H1 (cell line): Measurements from ENCODE around the gene FHOD1. TPM values are rescaled to one million over a fixed set of nuclear protein-coding genes. Genes with fewer than 3 reads are reported as not detected.
A peak's percentile ranks its signal among the peaks of the same experiment; 100 is the strongest.

Experiments
- CTCF ChIA-PET: fragments of 300-600 bp; sonication (Branson Sonifier 250); formaldehyde crosslinking; loops from one replicate; lab custom pipeline; 2021; ENCODE audit not compliant: partially characterized antibody; lab: Charles Lee
- POLR2A ChIA-PET: fragments of 300-600 bp; sonication (Branson Sonifier 250); formaldehyde crosslinking; loops from one replicate; lab custom pipeline; 2021; ENCODE audit warnings: inconsistent platforms; ENCODE audit not compliant: partially characterized antibody; lab: Charles Lee
- DNase-seq, 2 experiments: peaks; one replicate each; pipeline versions ENCODE4 v3.0.0 to v3.0.0-alpha.2; 2010 to 2022; ENCODE audit warnings: low spot score in 2 of 2, low read depth in 1 of 2, mixed read lengths in 1 of 2
- FAIRE-seq: peaks from 2 replicates; lab custom pipeline; 2011; peaks lifted over from hg19 to GRCh38; lab: Jason Lieb, UNC
- H2AFZ ChIP-seq: 2 replicates; pipeline ENCODE4 v1.8.1; 2012; ENCODE audit warnings: low read length, inconsistent platforms
- H2AK5ac ChIP-seq: 2 replicates; pipeline ENCODE4 v1.6.1; 2013; ENCODE audit warnings: low read depth, low read length
- H2BK120ac ChIP-seq: replicated peaks from 2 replicates; pipeline ENCODE3; 2013; ENCODE audit warnings: low read depth, low read length, inconsistent platforms
- H2BK12ac ChIP-seq: 2 replicates; pipeline ENCODE4 v1.6.1; 2013; ENCODE audit warnings: low read depth, low read length
- H2BK15ac ChIP-seq: 2 replicates; pipeline ENCODE4 v1.6.1; 2013; ENCODE audit warnings: low read length
- H2BK20ac ChIP-seq: 2 replicates; pipeline ENCODE4 v1.6.1; 2013; ENCODE audit warnings: low read length
- H2BK5ac ChIP-seq: 2 replicates; pipeline ENCODE4 v1.6.1; 2013; ENCODE audit warnings: low read depth, low read length
- H3K14ac ChIP-seq: 2 replicates; pipeline ENCODE4 v1.6.1; 2013; ENCODE audit warnings: inconsistent platforms; ENCODE audit not compliant: insufficient read length
- H3K18ac ChIP-seq: 2 replicates; pipeline ENCODE4 v1.6.1; 2013; ENCODE audit warnings: low read length; ENCODE audit errors: extremely low read depth
- H3K23ac ChIP-seq: 2 replicates; pipeline ENCODE4 v1.6.1; 2013; ENCODE audit warnings: inconsistent platforms; ENCODE audit not compliant: insufficient read length
- H3K23me2 ChIP-seq: 2 replicates; pipeline ENCODE4 v1.6.1; 2013; ENCODE audit warnings: low read depth, low read length
- H3K27ac ChIP-seq: 2 replicates; pipeline ENCODE4 v1.6.1; 2011; ENCODE audit warnings: low read depth, low read length, inconsistent platforms
- H3K27me3 ChIP-seq, 4 experiments: replicated peaks in 1 of 4; 1 replicate in 1 of 4; 2 replicates in 3 of 4; pipeline versions ENCODE4 v1.6.1 to v1.8.1; 2011 to 2013; ENCODE audit warnings: low read length in 3 of 4, mild to moderate bottlenecking in 3 of 4, inconsistent platforms in 2 of 4, mixed read lengths in 2 of 4, moderate library complexity in 1 of 4; ENCODE audit not compliant: control insufficient read depth in 3 of 4, insufficient read depth in 3 of 4; ENCODE audit errors: extremely low read depth in 1 of 4
- H3K36me3 ChIP-seq, 4 experiments: 2 replicates each; pipeline versions ENCODE4 v1.6.1 to v1.8.1; 2011 to 2013; ENCODE audit warnings: mild to moderate bottlenecking in 4 of 4, low read length in 3 of 4, moderate library complexity in 2 of 4, control low read depth in 1 of 4, inconsistent platforms in 1 of 4; ENCODE audit not compliant: insufficient read depth in 4 of 4, control insufficient read depth in 2 of 4
- H3K4ac ChIP-seq: replicated peaks from 2 replicates; pipeline ENCODE3; 2013; ENCODE audit warnings: low read length, low read depth, mixed read lengths, inconsistent platforms; ENCODE audit not compliant: insufficient read length
- H3K4me1 ChIP-seq, 4 experiments: replicated peaks in 1 of 4; 1 replicate in 1 of 4; 2 replicates in 3 of 4; pipeline versions ENCODE4 v1.6.1 to v1.8.1; 2011 to 2013; ENCODE audit warnings: low read length in 3 of 4, inconsistent platforms in 2 of 4, mixed read lengths in 1 of 4; ENCODE audit not compliant: insufficient read depth in 4 of 4, control insufficient read depth in 3 of 4
- H3K4me2 ChIP-seq, 2 experiments: 2 replicates each; pipeline versions ENCODE4 v1.6.1 to v1.8.1; 2011 to 2013; ENCODE audit warnings: low read depth in 2 of 2, low read length in 2 of 2, control low read depth in 1 of 2, inconsistent platforms in 1 of 2, mild to moderate bottlenecking in 1 of 2; ENCODE audit not compliant: insufficient read depth in 1 of 2
- H3K4me3 ChIP-seq, 4 experiments: fragments of 200-600, 300-600 bp in 1 of 4; sonication (generic), shearing (Covaris generic), sonication (Bioruptor Twin) in 1 of 4; 2 replicates each; pipeline versions ENCODE4 v1.5.1 to v1.8.1; 2011 to 2016; ENCODE audit warnings: low read length in 4 of 4, low read depth in 3 of 4, control low read depth in 2 of 4, inconsistent platforms in 2 of 4, mild to moderate bottlenecking in 2 of 4, mixed read lengths in 1 of 4, moderate library complexity in 1 of 4; ENCODE audit not compliant: insufficient read depth in 2 of 4; ENCODE audit errors: extremely low read depth in 1 of 4
- H3K56ac ChIP-seq: replicated peaks from 2 replicates; pipeline ENCODE3; 2013; ENCODE audit warnings: low read depth, mild to moderate bottlenecking, mixed read lengths, low read length, inconsistent platforms; ENCODE audit not compliant: insufficient read length
- H3K79me1 ChIP-seq: 2 replicates; pipeline ENCODE4 v1.6.1; 2013; ENCODE audit warnings: low read depth, low read length, control low read depth
- H3K79me2 ChIP-seq, 2 experiments: 2 replicates each; pipeline versions ENCODE4 v1.6.1 to v1.8.1; 2012 to 2013; ENCODE audit warnings: low read length in 2 of 2, mild to moderate bottlenecking in 2 of 2, inconsistent platforms in 1 of 2; ENCODE audit not compliant: insufficient read depth in 2 of 2, control insufficient read depth in 1 of 2
- H3K9ac ChIP-seq, 4 experiments: replicated peaks in 1 of 4; 1 replicate in 1 of 4; 2 replicates in 3 of 4; pipeline versions ENCODE4 v1.6.1 to v1.8.1; 2011 to 2013; ENCODE audit warnings: low read depth in 3 of 4, low read length in 3 of 4, control low read depth in 2 of 4, mild to moderate bottlenecking in 2 of 4, moderate library complexity in 2 of 4, inconsistent platforms in 1 of 4; ENCODE audit errors: extremely low read depth in 1 of 4
- H3K9me3 ChIP-seq, 2 experiments: 2 replicates each; pipeline versions ENCODE4 v1.6.1 to v1.8.1; 2012 to 2013; ENCODE audit warnings: mild to moderate bottlenecking in 2 of 2, moderate library complexity in 2 of 2, control low read depth in 1 of 2, inconsistent platforms in 1 of 2, low read depth in 1 of 2, low read length in 1 of 2, mixed read lengths in 1 of 2; ENCODE audit not compliant: insufficient read depth in 2 of 2
- H4K20me1 ChIP-seq, 2 experiments: replicated peaks in 1 of 2; 2 replicates each; pipeline versions ENCODE3 to v1.8.1; 2011 to 2013; ENCODE audit warnings: inconsistent platforms in 2 of 2, low read length in 2 of 2, mild to moderate bottlenecking in 1 of 2; ENCODE audit not compliant: insufficient read depth in 2 of 2, control insufficient read depth in 1 of 2
- H4K5ac ChIP-seq: 2 replicates; pipeline ENCODE4 v1.6.1; 2013; ENCODE audit warnings: low read length, low read depth, mixed read lengths, inconsistent platforms; ENCODE audit not compliant: insufficient read length
- H4K8ac ChIP-seq: 2 replicates; pipeline ENCODE4 v1.8.0; 2013; ENCODE audit warnings: mild to moderate bottlenecking, moderate library complexity, low read length, inconsistent platforms; ENCODE audit not compliant: insufficient read depth; ENCODE audit errors: extremely low read depth
- H4K91ac ChIP-seq: replicated peaks from 2 replicates; pipeline ENCODE3; 2013; ENCODE audit warnings: low read length, mixed read lengths, inconsistent platforms; ENCODE audit not compliant: insufficient read length
- ASH2L ChIP-seq: fragments of 200-600, 300-600 bp; sonication (generic); IDR thresholded peaks from one replicate; pipeline ENCODE4 v1.7.1; 2017; ENCODE audit warnings: low read length
- BCL11A ChIP-seq, 2 experiments: IDR thresholded peaks; one replicate each; pipeline ENCODE4 v1.6.1; 2011; ENCODE audit warnings: low read depth in 2 of 2, low read length in 2 of 2, mild to moderate bottlenecking in 2 of 2
- BRCA1 ChIP-seq: IDR thresholded peaks from 2 replicates; pipeline ENCODE4 v1.6.1; 2012; ENCODE audit warnings: low read depth, low read length, improper control_type of control experiment
- CBX8 ChIP-seq: fragments of 300-800, 300-1000 bp; sonication (generic); IDR thresholded peaks from 2 replicates; pipeline ENCODE4 v1.7.1; 2016; ENCODE audit warnings: low read depth, low read length, borderline replicate concordance
- EP300 ChIP-seq, 2 experiments: IDR thresholded peaks; 1 replicate in 1 of 2; 2 replicates in 1 of 2; pipeline ENCODE4 v1.6.1; 2011 to 2012; ENCODE audit warnings: low read depth in 2 of 2, low read length in 2 of 2, mild to moderate bottlenecking in 2 of 2, borderline replicate concordance in 1 of 2, inconsistent platforms in 1 of 2, moderate library complexity in 1 of 2
- GTF2F1 ChIP-seq: IDR thresholded peaks from 2 replicates; pipeline ENCODE4 v1.6.1; 2012; ENCODE audit warnings: low read depth, low read length, improper control_type of control experiment, borderline replicate concordance
- HDAC2 ChIP-seq, 2 experiments: fragments of 300-600 bp in 1 of 2; sonication (generic) in 1 of 2; IDR thresholded peaks; 2 replicates each; pipeline ENCODE4 v1.6.1; 2011 to 2012; ENCODE audit warnings: low read depth in 2 of 2, low read length in 2 of 2, mild to moderate bottlenecking in 2 of 2, moderate library complexity in 2 of 2, borderline replicate concordance in 1 of 2, inconsistent platforms in 1 of 2
- JUN ChIP-seq: IDR thresholded peaks from 2 replicates; pipeline ENCODE4 v1.6.1; 2011; ENCODE audit warnings: low read depth, mild to moderate bottlenecking, improper control_type of control experiment, low read length
- SIN3A ChIP-seq, 2 experiments: IDR thresholded peaks in 1 of 2; conservative IDR thresholded peaks in 1 of 2; 2 replicates each; pipeline ENCODE4 v1.6.1; 2011 to 2012; ENCODE audit warnings: low read length in 2 of 2, improper control_type of control experiment in 1 of 2, low read depth in 1 of 2, mild to moderate bottlenecking in 1 of 2
- SRF ChIP-seq: IDR thresholded peaks from 2 replicates; pipeline ENCODE4 v1.6.1; 2011; ENCODE audit warnings: mild to moderate bottlenecking, low read depth, low read length, moderate library complexity
- WGBS, 2 experiments: shearing (Covaris generic) in 1 of 2; methylation state at CpG; one replicate each; pipeline versions ENCODE4 v1.1.6 to v1.1.7; 2013 to 2015; ENCODE audit warnings: low lambda C conversion rate in 2 of 2, mixed read lengths in 2 of 2, inconsistent platforms in 1 of 2, low coverage in 1 of 2, missing lambda C conversion rate in 1 of 2; ENCODE audit not compliant: insufficient replicate concordance in 2 of 2, insufficient coverage in 1 of 2, insufficient read length in 1 of 2; ENCODE audit errors: extremely low coverage in 1 of 2, missing lambda C conversion rate in 1 of 2; 5-methylcytosine and 5-hydroxymethylcytosine counted together
- polyA plus RNA-seq, 7 experiments: library from polyadenylated mRNA; depleted of rRNA in 3 of 7; stranded (reverse) in 5 of 7; unstranded in 2 of 7; fragments of >200 nt in 5 of 7; fragments of 200-250 nt in 2 of 7; gene quantifications; 1 replicate in 5 of 7; 2 replicates in 1 of 7; 4 replicates in 1 of 7; pipeline versions ENCODE4 v1.2.1 to v1.2.3, GENCODE V29; 2011 to 2013; ENCODE audit warnings: missing spikeins in 2 of 7, mixed read lengths in 2 of 7
- total RNA-seq: library from RNA; stranded (reverse); fragmentation: NEBNext Ultra II Directional; extraction: Animal tissue kit (Norgen Biotek cat#: 25700); gene quantifications from 2 replicates; pipeline ENCODE4 v1.2.1, GENCODE V29; 2021

Gene FHOD1
- total and polyA plus RNA-seq, 2 of the 8 experiments (the other 6 are each of a cell fraction or from before 2014, with no cell fraction given) = 31.3 to 60.7 TPM

GRCh38 chr16:67226804-67227566 lies 20.3 kb downstream of the FHOD1 start, which contains the start of gene TMEM208:
Gene TMEM208, plus strand, starts transcription at chr16:67227130. Its CDS starts 89 bp downstream, at chr16:67227219.
- DNase-seq = peak; percentile 96 to 99
- H2BK120ac ChIP-seq = no peak within 1 kb of the TSS
- H3K4me2 ChIP-seq = peak within 1 kb of the TSS; percentile 74 to 92
- H4K5ac ChIP-seq = peak within 1 kb of the TSS; percentile 57
- H4K20me1 ChIP-seq = peaks cover 3 to 14% of the 10 kb centered on the region in 2 experiments
- H2AK5ac ChIP-seq = no peak within 1 kb of the TSS
- CTCF ChIA-PET = interaction anchor here (0.5 to 3.9 kb wide), 21 partner anchors 8 to 298 kb away, joined by 3 to 25 read pairs (median 4); partner anchors contain the start of genes ELMO3 and NOL3
- no peak within 1 kb of the TSS for H3K56ac ChIP-seq
- no peak within 1 kb of the TSS for H2BK20ac ChIP-seq
- FAIRE-seq = peak; percentile 84
- peak within 1 kb of the TSS; percentile 98 for H4K8ac ChIP-seq
- peak within 1 kb of the TSS; percentile 55 to 89 (median 82) for H3K9ac ChIP-seq
- no peaks in the 10 kb centered on the region; a peak in 4 of 7 replicates for H3K27me3 ChIP-seq
- H2BK12ac ChIP-seq = no peak within 1 kb of the TSS; the same call in 1 of the 2 replicates
- H2AFZ ChIP-seq = peak within 1 kb of the TSS; percentile 74; the same call in 1 of the 2 replicates
- peaks cover 0 to 13% of the 10 kb centered on the region in 2 experiments; a peak in 2 of 4 replicates for H3K79me2 ChIP-seq
- no peak within 1 kb of the TSS for H3K4ac ChIP-seq
- POLR2A ChIA-PET = interaction anchor here (0.5 to 2.7 kb wide), 14 partner anchors 9 to 175 kb away, joined by 3 to 22 read pairs (median 7); partner anchors contain the start of genes EXOC3L1 and FHOD1
- no peak within 1 kb of the TSS for H3K18ac ChIP-seq
- peak within 1 kb of the TSS; percentile 74 for H3K27ac ChIP-seq
- no peaks in the 10 kb centered on the region; the same call in 1 of the 2 replicates for H3K79me1 ChIP-seq
- H2BK5ac ChIP-seq = peak within 1 kb of the TSS; percentile 49; the same call in 1 of the 2 replicates
- H3K4me1 ChIP-seq = peaks cover 0 to 6% (median 3%) of the 10 kb centered on the region in 4 experiments; a peak in 3 of 7 replicates
- no peak within 1 kb of the TSS for H4K91ac ChIP-seq
- peak within 1 kb of the TSS; percentile 83 to 96 (median 94) for H3K4me3 ChIP-seq
- H3K14ac ChIP-seq = no peak within 1 kb of the TSS
- H3K36me3 ChIP-seq = peaks cover 17 to 36% (median 32%) of the 10 kb centered on the region in 4 experiments; a peak in 7 of 8 replicates
- no peak within 1 kb of the TSS for H3K23ac ChIP-seq
- 2% methylated on average over 40 of the region's 46 CpGs; no CpG with 5 or more reads in 1 of the 2 experiments for WGBS, 2 experiments
- H3K9me3 ChIP-seq = no peaks in the 10 kb centered on the region
- H2BK15ac ChIP-seq = 0 out of 2 replicates have a peak within 1 kb of the TSS, but pooled peaks have one; percentile 14
- peaks cover 5% of the 10 kb centered on the region for H3K23me2 ChIP-seq
- TF ChIP-seq SRF = peak; percentile 95
- TF ChIP-seq JUN = no peak
- TF ChIP-seq HDAC2 (IDR thresholded peaks at IDR 0.05; ENCODE audit: borderline replicate concordance in 1 of 2, low read depth in 2 of 2, low read length in 2 of 2) = peak in 1 of 2 experiments; percentile 95; a peak in 1 of 4 replicates
- peak; percentile 86 for TF ChIP-seq ASH2L
- no peak; the same call in 1 of the 2 replicates for TF ChIP-seq GTF2F1
- no peak for TF ChIP-seq BCL11A (IDR thresholded peaks at IDR 0.05; ENCODE audit: low read depth in 2 of 2, low read length in 2 of 2)
- TF ChIP-seq EP300 (IDR thresholded peaks at IDR 0.05; ENCODE audit: borderline replicate concordance in 1 of 2, low read depth in 2 of 2, low read length in 2 of 2) = no peak
- peak; percentile 95 to 98 for TF ChIP-seq SIN3A (conservative IDR thresholded peaks at IDR 0.05 in 1 of 2, IDR thresholded peaks at IDR 0.05 in 1 of 2; ENCODE audit: low read depth in 1 of 2, low read length in 2 of 2)
- TF ChIP-seq BRCA1 = no peak
- TF ChIP-seq CBX8 = no peak
